Activated CD4-positive, alpha-beta T cell treated with anti-CD3 and anti-CD28 coated beads, Interleukin-10, Interleukin-2, amounts not matched to agents 100 ng/mL and 50 ng/mL, durations not matched to agents 16 hours and 8 hours (primary cell): Measurements from ENCODE around the gene ZNF740.

Source experiments
- DNase-seq: peaks from one replicate; pipeline ENCODE4 v3.0.0-alpha.2; 2020

The ZNF740 gene

GRCh38 chr12:53227836-53228235 lies 47.3 kb downstream of the ZNF740 start:
- DNase-seq, result no peak

- DNase-seq, result no peak
Observed at GRCh38 chr12:53229454-53229853, 48.9 kb downstream of the ZNF740 start.

GRCh38 chr12:53230108-53230845 lies 49.8 kb downstream of the ZNF740 start:
- DNase-seq, result no peak

GRCh38 chr12:53231671-53231920 lies 51.1 kb downstream of the ZNF740 start:
- DNase-seq, result no peak

GRCh38 chr12:53231921-53232645 lies 51.6 kb downstream of the ZNF740 start, which contains the start of gene RARG:
RARG (minus strand) TSS chr12:53232209; CDS start chr12:53227545, 4,664 bp downstream.
- peak; percentile 66 for DNase-seq

- peak; percentile 51 for DNase-seq
Observed at GRCh38 chr12:53232646-53233461, 52.3 kb downstream of the ZNF740 start.

GRCh38 chr12:53233671-53234121 lies 53.2 kb downstream of the ZNF740 start:
- no peak for DNase-seq

- no peak for DNase-seq
Observed at GRCh38 chr12:53234271-53234914, 53.9 kb downstream of the ZNF740 start.

- DNase-seq, result no peak
Observed at GRCh38 chr12:53235164-53235563, 54.6 kb downstream of the ZNF740 start.

GRCh38 chr12:53235742-53236442 lies 55.4 kb downstream of the ZNF740 start:
- no peak for DNase-seq

GRCh38 chr12:53236443-53237111 lies 56.1 kb downstream of the ZNF740 start:
- peak; percentile 58 for DNase-seq

- DNase-seq, result no peak
Observed at GRCh38 chr12:53239643-53240258, 59.2 kb downstream of the ZNF740 start.

GRCh38 chr12:53241623-53242412 lies 61.3 kb downstream of the ZNF740 start:
- DNase-seq, result no peak

GRCh38 chr12:53244337-53244736 lies 63.8 kb downstream of the ZNF740 start:
- no peak for DNase-seq
